Activated CD8-positive, alpha-beta T cell treated with anti-CD3 and anti-CD28 coated beads for 36 hours (primary cell): ENCODE data around the gene AHNAK2. TPM values are rescaled to one million over a fixed set of nuclear protein-coding genes. Genes with fewer than 3 reads are reported as not detected.

Experiments used
- ATAC-seq: fragments of 200-7000 bp; cut with Tn5 transposase; one replicate; pipeline ENCODE4 v1.10.0; 2021; ENCODE audit warnings: mild to moderate bottlenecking, moderate library complexity
- CTCF ChIA-PET: fragments of 350-600 bp; sonication (Branson Sonifier 250); formaldehyde crosslinking; loops from one replicate; lab custom pipeline; 2021; ENCODE audit warnings: antibody characterized with exemption; lab: Charles Lee
- POLR2A ChIA-PET: fragments of 350-600 bp; sonication (Branson Sonifier 250); formaldehyde crosslinking; loops from one replicate; lab custom pipeline; 2021; ENCODE audit warnings: antibody characterized with exemption; lab: Charles Lee
- DNase-seq: peaks from one replicate; pipeline ENCODE4 v3.0.0-alpha.2; 2020
- H3K27ac Mint-ChIP-seq: one replicate; pipeline ENCODE4 v1.8.0; 2021; ENCODE audit warnings: mild to moderate bottlenecking, mixed read lengths
- H3K27me3 Mint-ChIP-seq: one replicate; pipeline ENCODE4 v1.8.0; 2021; ENCODE audit warnings: mixed read lengths
- H3K36me3 Mint-ChIP-seq: one replicate; pipeline ENCODE4 v1.8.0; 2021; ENCODE audit warnings: low read depth, mixed read lengths
- H3K4me1 Mint-ChIP-seq: one replicate; pipeline ENCODE4 v1.8.0; 2021; ENCODE audit warnings: low read depth, mixed read lengths
- H3K4me3 Mint-ChIP-seq: one replicate; pipeline ENCODE4 v1.8.0; 2021; ENCODE audit warnings: mild to moderate bottlenecking, moderate library complexity, mixed read lengths
- H3K9me3 Mint-ChIP-seq: one replicate; pipeline ENCODE4 v1.8.0; 2021; ENCODE audit warnings: mixed read lengths
- CTCF ChIP-seq: fragments of 200-600 bp; IDR thresholded peaks from one replicate; pipeline ENCODE4 v1.8.0; 2022; ENCODE audit warnings: antibody characterized with exemption, mild to moderate bottlenecking
- intact Hi-C: fragments of 100-400 bp; cut with micrococcal nuclease; formaldehyde crosslinking; loops from one replicate; pipeline ENCODE4 v1.10.0; 2022
- total RNA-seq, 2 experiments: library from RNA; stranded (reverse); gene quantifications; one replicate each; pipeline ENCODE4 v1.2.3, GENCODE V29; 2021

Gene AHNAK2
- total RNA-seq, 2 experiments from 2014 or later = 0.02 TPM; not detected in 1

- ChIA-PET POLR2A (interaction anchor here (0.7 to 3.0 kb wide), 2 partner anchors 37 to 75 kb away, joined by 3 to 24 read pairs; partner anchors contain the start of gene CDCA4), CTCF (interaction anchor here (1.4 to 3.6 kb wide), 3 partner anchors 7 to 107 kb away, joined by 3 to 30 read pairs (median 15); no protein-coding TSS in a partner anchor)
- H3K9me3 Mint-ChIP-seq = no peaks in the 10 kb centered on the region
- intact Hi-C loops = no loop called here
- no peaks in the 10 kb centered on the region for H3K36me3 Mint-ChIP-seq
- TF ChIP-seq CTCF = no peak
- peaks cover 11% of the 10 kb centered on the region for H3K27me3 Mint-ChIP-seq
- peaks cover 3% of the 10 kb centered on the region for H3K4me1 Mint-ChIP-seq
- ATAC-seq (no peak), DNase-seq (no peak)
- no peak overlapping the region for H3K4me3 Mint-ChIP-seq
- no peak overlapping the region for H3K27ac Mint-ChIP-seq
Measured at GRCh38 chr14:104983231-104983721, 5.1 kb upstream of the AHNAK2 start.

- no peak for TF ChIP-seq CTCF
- H3K36me3 Mint-ChIP-seq = no peaks in the 10 kb centered on the region
- H3K9me3 Mint-ChIP-seq = no peaks in the 10 kb centered on the region
- intact Hi-C loops = no loop called here
- ATAC-seq (no peak), DNase-seq (no peak)
- CTCF ChIA-PET = interaction anchor here (2.2 to 3.6 kb wide), 3 partner anchors 7 to 63 kb away, joined by 11 to 30 read pairs (median 15); no protein-coding TSS in a partner anchor
- peaks cover 12% of the 10 kb centered on the region for H3K27me3 Mint-ChIP-seq
- no peak overlapping the region for H3K27ac Mint-ChIP-seq
- POLR2A ChIA-PET = no interaction called here
- peaks cover 4% of the 10 kb centered on the region for H3K4me1 Mint-ChIP-seq
- H3K4me3 Mint-ChIP-seq = no peak overlapping the region
Measured at GRCh38 chr14:104982548-104983230, 4.5 kb upstream of the AHNAK2 start.

- peaks cover 8% of the 10 kb centered on the region for H3K4me1 Mint-ChIP-seq
- POLR2A ChIA-PET = interaction anchor here (0.9 to 1.3 kb wide), 2 partner anchors 12 to 39 kb away, joined by 3 to 4 read pairs; partner anchors contain the start of gene CDCA4
- intact Hi-C loops = no loop called here
- TF ChIP-seq CTCF = no peak
- peaks cover 18% of the 10 kb centered on the region for H3K27me3 Mint-ChIP-seq
- CTCF ChIA-PET = interaction anchor here (1.1 to 2.2 kb wide), 2 partner anchors 44 to 64 kb away, joined by 5 to 11 read pairs; no protein-coding TSS in a partner anchor
- H3K9me3 Mint-ChIP-seq = no peaks in the 10 kb centered on the region
- no peak overlapping the region for H3K4me3 Mint-ChIP-seq
- no peaks in the 10 kb centered on the region for H3K36me3 Mint-ChIP-seq
- ATAC-seq = no peak
- no peak overlapping the region for H3K27ac Mint-ChIP-seq
- DNase-seq = no peak
Measured at GRCh38 chr14:104981699-104982541, 3.7 kb upstream of the AHNAK2 start.

GRCh38 chr14:104980611-104981531 is 2.7 kb upstream of the AHNAK2 start:
- no peak for ATAC-seq
- H3K36me3 Mint-ChIP-seq = no peaks in the 10 kb centered on the region
- H3K9me3 Mint-ChIP-seq = no peaks in the 10 kb centered on the region
- no peak for TF ChIP-seq CTCF
- peaks cover 26% of the 10 kb centered on the region for H3K27me3 Mint-ChIP-seq
- no peak overlapping the region for H3K4me3 Mint-ChIP-seq
- H3K4me1 Mint-ChIP-seq = peaks cover 11% of the 10 kb centered on the region
- CTCF ChIA-PET = interaction anchor here (1.1 to 2.2 kb wide), 2 partner anchors 45 to 65 kb away, joined by 5 to 11 read pairs; no protein-coding TSS in a partner anchor
- no peak overlapping the region for H3K27ac Mint-ChIP-seq
- DNase-seq = no peak
- intact Hi-C loops = no loop called here
- POLR2A ChIA-PET = interaction anchor here (0.9 to 1.3 kb wide), 2 partner anchors 13 to 40 kb away, joined by 3 to 4 read pairs; partner anchors contain the start of gene CDCA4
